Measurements from ENCODE around the gene TENT5A.
"Not testable (repeated sequence)": the region's sequence is repeated elsewhere in the genome, so short reads cannot be mapped to it uniquely, and the experiment has no call there.

TENT5A gene

GRCh38 chr6:81752084-81752920, at the start of gene TENT5A:
TSS of gene TENT5A (minus strand) at chr6:81752681. CDS start at chr6:81752141, 540 bp downstream.
- DNase-seq: peak; percentile 91
- in situ Hi-C loops (cut with MboI; ENCODE audit: low pct_unique_long_range_greater_than_20kb, low sequenced_read_pairs): loop anchor here (25.0 kb wide), 1 partner anchor 235 kb away; no protein-coding TSS in a partner anchor

GRCh38 chr6:81801489-81801888, 49.0 kb upstream of the TENT5A start:
- in situ Hi-C loops (cut with MboI; ENCODE audit: low pct_unique_long_range_greater_than_20kb, low sequenced_read_pairs): no loop called here
- DNase-seq: no peak

GRCh38 chr6:81800666-81801065, 48.2 kb upstream of the TENT5A start:
- no peak for DNase-seq
- in situ Hi-C loops (cut with MboI; ENCODE audit: low pct_unique_long_range_greater_than_20kb, low sequenced_read_pairs): no loop called here

GRCh38 chr6:81799323-81799722, 46.8 kb upstream of the TENT5A start:
- DNase-seq: no peak
- in situ Hi-C loops (cut with MboI; ENCODE audit: low pct_unique_long_range_greater_than_20kb, low sequenced_read_pairs): no loop called here

GRCh38 chr6:81797591-81797990, 45.1 kb upstream of the TENT5A start:
- in situ Hi-C loops (cut with MboI; ENCODE audit: low pct_unique_long_range_greater_than_20kb, low sequenced_read_pairs): no loop called here
- DNase-seq: peak; percentile 57

- no peak for DNase-seq
- in situ Hi-C loops (cut with MboI; ENCODE audit: low pct_unique_long_range_greater_than_20kb, low sequenced_read_pairs): no loop called here
Measured at GRCh38 chr6:81795890-81796289, 43.4 kb upstream of the TENT5A start.

- no peak for DNase-seq
- in situ Hi-C loops (cut with MboI; ENCODE audit: low pct_unique_long_range_greater_than_20kb, low sequenced_read_pairs): no loop called here
Measured at GRCh38 chr6:81793821-81794475, 41.5 kb upstream of the TENT5A start.

- DNase-seq: peak; percentile 18
- in situ Hi-C loops (cut with MboI; ENCODE audit: low pct_unique_long_range_greater_than_20kb, low sequenced_read_pairs): no loop called here
Measured at GRCh38 chr6:81792826-81793225, 40.3 kb upstream of the TENT5A start.

GRCh38 chr6:81791756-81792155, 39.3 kb upstream of the TENT5A start:
- in situ Hi-C loops (cut with MboI; ENCODE audit: low pct_unique_long_range_greater_than_20kb, low sequenced_read_pairs): no loop called here
- DNase-seq: no peak

- in situ Hi-C loops (cut with MboI; ENCODE audit: low pct_unique_long_range_greater_than_20kb, low sequenced_read_pairs): no loop called here
- DNase-seq: no peak
Measured at GRCh38 chr6:81790034-81790433, 37.6 kb upstream of the TENT5A start.

- in situ Hi-C loops (cut with MboI; ENCODE audit: low pct_unique_long_range_greater_than_20kb, low sequenced_read_pairs): no loop called here
- no peak for DNase-seq
Measured at GRCh38 chr6:81789291-81789690, 36.8 kb upstream of the TENT5A start.

GRCh38 chr6:81788748-81789147, 36.3 kb upstream of the TENT5A start:
- DNase-seq: no peak
- in situ Hi-C loops (cut with MboI; ENCODE audit: low pct_unique_long_range_greater_than_20kb, low sequenced_read_pairs): no loop called here

- no peak for DNase-seq
- in situ Hi-C loops (cut with MboI; ENCODE audit: low pct_unique_long_range_greater_than_20kb, low sequenced_read_pairs): no loop called here
Measured at GRCh38 chr6:81787313-81788068, 35.0 kb upstream of the TENT5A start.

GRCh38 chr6:81786150-81786549, 33.7 kb upstream of the TENT5A start:
- in situ Hi-C loops (cut with MboI; ENCODE audit: low pct_unique_long_range_greater_than_20kb, low sequenced_read_pairs): no loop called here
- no peak for DNase-seq

- no peak for DNase-seq
- in situ Hi-C loops (cut with MboI; ENCODE audit: low pct_unique_long_range_greater_than_20kb, low sequenced_read_pairs): no loop called here
Measured at GRCh38 chr6:81785377-81785776, 32.9 kb upstream of the TENT5A start.

GRCh38 chr6:81783893-81784292, 31.4 kb upstream of the TENT5A start:
- in situ Hi-C loops (cut with MboI; ENCODE audit: low pct_unique_long_range_greater_than_20kb, low sequenced_read_pairs): no loop called here

GRCh38 chr6:81781624-81782023, 29.1 kb upstream of the TENT5A start:
- no peak for DNase-seq
- in situ Hi-C loops (cut with MboI; ENCODE audit: low pct_unique_long_range_greater_than_20kb, low sequenced_read_pairs): no loop called here

More at GRCh38 chr6:81783893-81784292, 31.4 kb upstream of the TENT5A start:
- no peak for DNase-seq

GRCh38 chr6:81777586-81778268, 25.2 kb upstream of the TENT5A start:
- in situ Hi-C loops (cut with MboI; ENCODE audit: low pct_unique_long_range_greater_than_20kb, low sequenced_read_pairs): no loop called here

GRCh38 chr6:81776219-81776618, 23.7 kb upstream of the TENT5A start:
- in situ Hi-C loops (cut with MboI; ENCODE audit: low pct_unique_long_range_greater_than_20kb, low sequenced_read_pairs); DNase-seq: not testable (repeated sequence)

More at GRCh38 chr6:81777586-81778268, 25.2 kb upstream of the TENT5A start:
- no peak for DNase-seq

Measured in KBM-7 (cell line).